A549 (cell line): Measurements from ENCODE around the gene TRPV6. TPM values are rescaled to one million over a fixed set of nuclear protein-coding genes. Genes with fewer than 3 reads are reported as not detected.
A peak's percentile ranks its signal among the peaks of the same experiment; 100 is the strongest.

ENCODE experiments used
- ATAC-seq, 2 experiments: fragments of 200-7000 bp in 1 of 2; fragments of >200 bp in 1 of 2; cut with Nextera tagmentation in 1 of 2; cut with Tn5 transposase in 1 of 2; 3 replicates each; pipeline versions ENCODE4 v1.8.0 to v1.9.1; 2018 to 2020; ENCODE audit warnings: mild to moderate bottlenecking in 1 of 2, moderate library complexity in 1 of 2
- CTCF ChIA-PET: fragments of 300-600 bp; sonication (Branson Sonifier 250); formaldehyde crosslinking; extraction: SDS; loops from one replicate; lab custom pipeline; 2021; ENCODE audit warnings: antibody characterized with exemption, inconsistent platforms; lab: Yijun Ruan, JAX
- POLR2A ChIA-PET: fragments of 350-600 bp; formaldehyde crosslinking; extraction: SDS; loops from one replicate; lab custom pipeline; 2021; ENCODE audit warnings: antibody characterized with exemption, inconsistent platforms; lab: Yijun Ruan, JAX
- DNase-seq, 2 experiments: peaks; one replicate each; pipeline versions ENCODE4 v3.0.0 to v3.0.0-alpha.2; 2011 to 2016; ENCODE audit warnings: low read depth in 1 of 2, low spot score in 1 of 2
- FAIRE-seq: peaks from 2 replicates; lab custom pipeline; 2011; peaks lifted over from hg19 to GRCh38; lab: Jason Lieb, UNC
- H3K27ac ChIP-seq, 2 experiments: fragments of >200 bp; sonication (Bioruptor Twin); formaldehyde crosslinking; 3 replicates each; pipeline ENCODE4 v1.5.1; 2016 to 2017
- H3K4me1 ChIP-seq: fragments of >200 bp; sonication (Bioruptor Twin); formaldehyde crosslinking; 3 replicates; pipeline ENCODE4 v1.6.1; 2016
- H3K4me2 ChIP-seq: fragments of >200 bp; sonication (Bioruptor Twin); formaldehyde crosslinking; 3 replicates; pipeline ENCODE4 v1.6.1; 2016
- H3K4me3 ChIP-seq: fragments of >200 bp; sonication (Bioruptor Twin); formaldehyde crosslinking; 3 replicates; pipeline ENCODE4 v1.5.1; 2016
- H3K9me3 ChIP-seq: fragments of >200 bp; sonication (Bioruptor Twin); formaldehyde crosslinking; 3 replicates; pipeline ENCODE4 v1.6.1; 2016
- CBX2 ChIP-seq: fragments of 200-600 bp; sonication (generic); IDR thresholded peaks from 2 replicates; pipeline ENCODE4 v1.6.1; 2016; ENCODE audit warnings: low read depth, mild to moderate bottlenecking, borderline replicate concordance
- ESRRA ChIP-seq: fragments of 150-350 bp; IDR thresholded peaks from 2 replicates; pipeline ENCODE4 v1.6.1; 2014; ENCODE audit warnings: mild to moderate bottlenecking, low read length, borderline replicate concordance
- FOSB ChIP-seq: fragments of 250-450 bp; sonication (Bioruptor Pico); IDR thresholded peaks from 2 replicates; pipeline ENCODE4 v1.5.0; 2020; ENCODE audit warnings: mild to moderate bottlenecking, moderate library complexity
- FOSL2 ChIP-seq, 2 experiments: fragments of 450-650 bp in 1 of 2; fragments of >200 bp in 1 of 2; sonication (Bioruptor Twin) in 1 of 2; formaldehyde crosslinking; IDR thresholded peaks; 2 replicates each; pipeline versions ENCODE4 v1.5.0 to v1.6.1; 2016 to 2020; ENCODE audit warnings: mild to moderate bottlenecking in 1 of 2, moderate library complexity in 1 of 2
- FOXS1 ChIP-seq: fragments of 250-450 bp; sonication (Bioruptor Pico); IDR thresholded peaks from 2 replicates; pipeline ENCODE4 v1.5.0; 2020; ENCODE audit warnings: mild to moderate bottlenecking, moderate library complexity
- HDAC2 ChIP-seq: fragments of 200-600 bp; sonication (generic); IDR thresholded peaks from 2 replicates; pipeline ENCODE4 v1.6.1; 2016
- HEYL ChIP-seq: fragments of 250-450 bp; sonication (Bioruptor Pico); IDR thresholded peaks from 2 replicates; pipeline ENCODE4 v1.8.0; 2021; ENCODE audit warnings: mild to moderate bottlenecking, moderate library complexity
- JUN ChIP-seq, 2 experiments: fragments of >200 bp; sonication (Bioruptor Twin); formaldehyde crosslinking; IDR thresholded peaks; 2 replicates in 1 of 2; 3 replicates in 1 of 2; pipeline ENCODE4 v1.6.1; 2016 to 2017
- JUNB ChIP-seq: fragments of >200 bp; sonication (Bioruptor Twin); formaldehyde crosslinking; IDR thresholded peaks from 2 replicates; pipeline ENCODE4 v1.6.1; 2016
- KDM1A ChIP-seq: fragments of 200-600 bp; sonication (generic); IDR thresholded peaks from 2 replicates; pipeline ENCODE4 v1.6.1; 2016; ENCODE audit warnings: low read depth, mild to moderate bottlenecking
- MAFK ChIP-seq: fragments of 450-650 bp; IDR thresholded peaks from 2 replicates; pipeline ENCODE4 v1.6.1; 2014; ENCODE audit not compliant: partially characterized antibody
- MAZ ChIP-seq: fragments of 150-350 bp; IDR thresholded peaks from 2 replicates; pipeline ENCODE4 v1.6.1; 2014; ENCODE audit warnings: antibody characterized with exemption, low read depth, low read length, borderline replicate concordance
- NPAS2 ChIP-seq: fragments of 250-450 bp; sonication (Bioruptor Pico); IDR thresholded peaks from 2 replicates; pipeline ENCODE4 v1.8.0; 2022; ENCODE audit warnings: mild to moderate bottlenecking, moderate library complexity, borderline replicate concordance
- NR3C1 ChIP-seq: fragments of >200 bp; sonication (Bioruptor Twin); formaldehyde crosslinking; IDR thresholded peaks from 3 replicates; pipeline ENCODE4 v1.6.1; 2017
- POLR2AphosphoS2 ChIP-seq: conservative IDR thresholded peaks from 2 replicates; pipeline ENCODE4 v1.6.1; 2012; ENCODE audit warnings: low read length, improper control_type of control experiment, inconsistent platforms
- SMC3 ChIP-seq: fragments of >200 bp; sonication (Bioruptor Twin); formaldehyde crosslinking; IDR thresholded peaks from 3 replicates; pipeline ENCODE4 v1.6.1; 2018; ENCODE audit warnings: inconsistent platforms
- SREBF2 ChIP-seq: fragments of 450-650 bp; IDR thresholded peaks from 2 replicates; pipeline ENCODE4 v1.6.1; 2014; ENCODE audit warnings: mild to moderate bottlenecking, moderate library complexity
- TFCP2L1 ChIP-seq: fragments of 250-450 bp; sonication (Bioruptor Pico); IDR thresholded peaks from 2 replicates; pipeline ENCODE4 v1.5.0; 2021; ENCODE audit warnings: mild to moderate bottlenecking
- ZC3H11A ChIP-seq: fragments of 450-650 bp; IDR thresholded peaks from 2 replicates; pipeline ENCODE4 v1.6.1; 2014; ENCODE audit warnings: antibody characterized with exemption, mild to moderate bottlenecking
- ZFP36 ChIP-seq: fragments of 450-650 bp; IDR thresholded peaks from 2 replicates; pipeline ENCODE4 v1.6.1; 2014; ENCODE audit warnings: borderline replicate concordance; ENCODE audit not compliant: partially characterized antibody
- ZNF302 ChIP-seq: fragments of 250-450 bp; sonication (Bioruptor Pico); IDR thresholded peaks from 2 replicates; pipeline ENCODE4 v1.9.0; 2021; ENCODE audit warnings: inconsistent platforms, mild to moderate bottlenecking, moderate library complexity
- WGBS: methylation state at CpG from one replicate; pipeline ENCODE4 v1.1.6; 2017; ENCODE audit errors: missing lambda C conversion rate; 5-methylcytosine and 5-hydroxymethylcytosine counted together
- polyA plus RNA-seq, 4 experiments: library from polyadenylated mRNA; depleted of rRNA in 3 of 4; stranded (reverse); fragments of >200 nt; fragmentation: RNase III in 1 of 4; extraction: RNeasy Plus Mini Kit Qiagen cat#74134 plus additional on column Dnase treatment in 1 of 4; gene quantifications; 2 replicates in 3 of 4; 3 replicates in 1 of 4; pipeline ENCODE4 v1.2.3, GENCODE V29; 2011 to 2017
- TF ChIP-seq, protein P1 (sequence below): fragments of 150-350 bp; IDR thresholded peaks from 2 replicates; pipeline ENCODE4 v1.6.1; 2014; ENCODE audit warnings: low read depth, mild to moderate bottlenecking, low read length
- TF ChIP-seq, protein P2 (sequence below): fragments of 200-600 bp; sonication (generic); IDR thresholded peaks from 2 replicates; pipeline ENCODE4 v1.6.1; 2016; ENCODE audit warnings: antibody characterized with exemption, mild to moderate bottlenecking, moderate library complexity
- TF ChIP-seq, protein P3 (sequence below): fragments of >200 bp; sonication (Bioruptor Twin); formaldehyde crosslinking; IDR thresholded peaks from 3 replicates; pipeline ENCODE4 v1.6.1; 2016
- TF ChIP-seq, protein P4 (sequence below): fragments of >200 bp; sonication (Bioruptor Twin); formaldehyde crosslinking; IDR thresholded peaks from 2 replicates; pipeline ENCODE4 v1.6.1; 2016
- TF ChIP-seq, protein P5 (sequence below): IDR thresholded peaks from 2 replicates; pipeline ENCODE4 v1.6.1; 2012

The TRPV6 gene
- polyA plus RNA-seq, 2 of the 4 experiments (the other 2 are of a cell fraction): not detected

DNA sequence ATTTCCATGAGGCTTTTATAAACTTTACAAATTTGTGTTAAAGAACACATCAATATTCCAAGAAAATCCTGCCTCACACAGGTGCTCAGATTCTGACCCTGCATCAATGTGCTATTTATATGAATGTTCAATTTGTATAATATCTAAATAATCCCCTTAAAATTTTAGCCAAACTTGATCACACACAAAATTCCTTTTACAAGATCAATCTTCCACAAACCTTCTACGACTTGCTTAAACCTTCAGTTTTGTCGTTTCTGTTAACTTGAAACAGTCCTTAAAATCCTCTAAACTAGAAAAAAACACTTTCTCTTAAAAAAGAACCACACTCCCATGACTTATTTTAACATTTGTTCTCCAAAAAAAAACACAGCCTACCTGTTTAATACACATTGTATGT, 20.2 kb upstream of the TRPV6 start:
- no peak for DNase-seq
- CTCF ChIA-PET: no interaction called here
- no peak overlapping the region for H3K27ac ChIP-seq
- FAIRE-seq: no peak
- no peak overlapping the region for H3K4me2 ChIP-seq
- peaks cover 2% of the 10 kb centered on the region; the same call in 1 of the 3 replicates for H3K9me3 ChIP-seq
- TF ChIP-seq FOSB (no peak), ZFP36 (peak; percentile 18)
- no peak for ATAC-seq
- WGBS: 12% methylated on average over 2 of the region's 2 CpGs
- no peaks in the 10 kb centered on the region for H3K4me1 ChIP-seq
- POLR2A ChIA-PET: no interaction called here
- H3K4me3 ChIP-seq: no peak overlapping the region

DNA sequence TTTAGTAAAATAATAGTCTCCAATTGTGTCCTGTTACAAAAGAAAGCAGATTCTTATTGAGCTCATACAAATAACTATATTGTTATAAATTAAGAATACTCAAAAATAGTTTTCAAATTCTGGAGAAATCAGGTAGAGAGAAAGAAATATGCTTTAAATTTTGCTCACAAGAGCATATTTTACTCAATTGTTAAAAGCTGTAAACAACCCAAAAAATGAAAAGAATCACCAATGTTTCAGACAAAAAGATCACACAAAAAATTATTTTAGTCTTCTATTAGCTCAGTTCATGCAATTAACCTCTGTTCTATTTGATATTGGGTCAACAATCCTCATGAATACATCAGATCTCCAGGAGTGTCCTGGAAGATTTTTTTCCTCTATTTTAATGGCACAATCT, 18.6 kb upstream of the TRPV6 start:
- FAIRE-seq: no peak

DNA sequence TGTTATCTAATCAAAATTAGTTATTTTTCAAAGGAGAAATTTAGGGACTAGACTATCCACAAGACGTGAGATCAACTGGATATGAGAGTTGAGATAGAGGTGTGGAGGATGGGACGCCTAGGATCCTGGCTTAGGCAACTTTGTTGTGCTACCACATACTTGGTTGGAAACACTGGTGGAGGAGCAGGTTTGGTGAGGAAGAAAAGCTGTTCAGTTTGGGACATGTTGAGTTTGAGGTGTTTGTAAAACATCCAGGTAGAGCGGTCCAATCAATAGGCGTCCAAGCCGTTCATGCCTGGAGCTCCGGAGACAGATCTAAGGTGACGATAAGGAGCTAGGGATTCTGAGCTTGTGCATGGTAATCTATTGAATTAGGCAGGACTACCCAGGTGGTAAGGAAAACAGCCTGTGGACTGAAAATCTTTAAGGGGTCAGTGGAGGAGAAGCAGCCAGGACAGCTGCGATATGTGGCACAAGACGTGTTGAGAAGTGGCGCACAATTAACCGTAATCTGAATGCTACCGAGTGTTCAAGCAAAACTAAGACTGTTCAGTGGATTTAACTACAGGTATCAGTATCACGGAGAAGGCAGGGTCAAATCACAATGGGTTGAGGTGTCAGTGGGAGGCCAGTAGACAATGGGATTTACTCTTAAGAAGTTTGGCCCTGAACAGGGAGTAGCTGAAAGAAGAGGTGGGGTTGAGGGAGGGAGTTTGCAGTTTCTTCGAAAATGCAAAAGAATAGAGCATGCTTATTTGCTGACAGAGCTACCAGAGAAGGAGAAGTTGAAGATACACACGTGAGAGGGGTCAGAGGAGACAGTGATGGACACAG, 16.1 kb upstream of the TRPV6 start:
- CTCF ChIA-PET: interaction anchor here (0.6 to 1.3 kb wide), 4 partner anchors 9 to 101 kb away, joined by 3 to 4 read pairs (median 3); partner anchors contain the start of gene TRPV5
- TF ChIP-seq FOSL2 (IDR thresholded peaks at IDR 0.05): no peak
- TF ChIP-seq FOSL2 (CRISPR knock-in tag; IDR thresholded peaks at IDR 0.05): no peak
- no peak for TF ChIP-seq TFCP2L1 (CRISPR knock-in tag)
- TF ChIP-seq CBX2: no peak
- TF ChIP-seq NPAS2 (CRISPR knock-in tag): no peak
- no peak for TF ChIP-seq KDM1A
- TF ChIP-seq SMC3: no peak
- TF ChIP-seq, protein P1, sequence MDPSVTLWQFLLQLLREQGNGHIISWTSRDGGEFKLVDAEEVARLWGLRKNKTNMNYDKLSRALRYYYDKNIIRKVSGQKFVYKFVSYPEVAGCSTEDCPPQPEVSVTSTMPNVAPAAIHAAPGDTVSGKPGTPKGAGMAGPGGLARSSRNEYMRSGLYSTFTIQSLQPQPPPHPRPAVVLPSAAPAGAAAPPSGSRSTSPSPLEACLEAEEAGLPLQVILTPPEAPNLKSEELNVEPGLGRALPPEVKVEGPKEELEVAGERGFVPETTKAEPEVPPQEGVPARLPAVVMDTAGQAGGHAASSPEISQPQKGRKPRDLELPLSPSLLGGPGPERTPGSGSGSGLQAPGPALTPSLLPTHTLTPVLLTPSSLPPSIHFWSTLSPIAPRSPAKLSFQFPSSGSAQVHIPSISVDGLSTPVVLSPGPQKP: no peak
- no peak for TF ChIP-seq MAFK
- no peak for TF ChIP-seq ZNF302 (CRISPR knock-in tag)
- TF ChIP-seq FOXS1: no peak
- no peak for TF ChIP-seq MAZ
- TF ChIP-seq ESRRA: no peak
- no peak for TF ChIP-seq NR3C1
- POLR2A ChIA-PET: no interaction called here
- DNase-seq: no peak
- Histone ChIP-seq H3K4me1 (no peaks in the 10 kb centered on the region), H3K27ac (no peak overlapping the region), H3K9me3 (peaks cover 2% of the 10 kb centered on the region; the same call in 1 of the 3 replicates), H3K4me3 (no peak overlapping the region), H3K4me2 (no peak overlapping the region)
- ATAC-seq: peak in 1 of 2 experiments; percentile 34; a peak in 1 of 6 replicates
- WGBS: 52% methylated on average over 15 of the region's 15 CpGs
- FAIRE-seq: no peak

More for the DNA sequence above, 18.6 kb upstream of the TRPV6 start:
- TF ChIP-seq POLR2AphosphoS2: no peak
- no peak for TF ChIP-seq SREBF2
- TF ChIP-seq ZC3H11A: no peak
- TF ChIP-seq, protein P2, sequence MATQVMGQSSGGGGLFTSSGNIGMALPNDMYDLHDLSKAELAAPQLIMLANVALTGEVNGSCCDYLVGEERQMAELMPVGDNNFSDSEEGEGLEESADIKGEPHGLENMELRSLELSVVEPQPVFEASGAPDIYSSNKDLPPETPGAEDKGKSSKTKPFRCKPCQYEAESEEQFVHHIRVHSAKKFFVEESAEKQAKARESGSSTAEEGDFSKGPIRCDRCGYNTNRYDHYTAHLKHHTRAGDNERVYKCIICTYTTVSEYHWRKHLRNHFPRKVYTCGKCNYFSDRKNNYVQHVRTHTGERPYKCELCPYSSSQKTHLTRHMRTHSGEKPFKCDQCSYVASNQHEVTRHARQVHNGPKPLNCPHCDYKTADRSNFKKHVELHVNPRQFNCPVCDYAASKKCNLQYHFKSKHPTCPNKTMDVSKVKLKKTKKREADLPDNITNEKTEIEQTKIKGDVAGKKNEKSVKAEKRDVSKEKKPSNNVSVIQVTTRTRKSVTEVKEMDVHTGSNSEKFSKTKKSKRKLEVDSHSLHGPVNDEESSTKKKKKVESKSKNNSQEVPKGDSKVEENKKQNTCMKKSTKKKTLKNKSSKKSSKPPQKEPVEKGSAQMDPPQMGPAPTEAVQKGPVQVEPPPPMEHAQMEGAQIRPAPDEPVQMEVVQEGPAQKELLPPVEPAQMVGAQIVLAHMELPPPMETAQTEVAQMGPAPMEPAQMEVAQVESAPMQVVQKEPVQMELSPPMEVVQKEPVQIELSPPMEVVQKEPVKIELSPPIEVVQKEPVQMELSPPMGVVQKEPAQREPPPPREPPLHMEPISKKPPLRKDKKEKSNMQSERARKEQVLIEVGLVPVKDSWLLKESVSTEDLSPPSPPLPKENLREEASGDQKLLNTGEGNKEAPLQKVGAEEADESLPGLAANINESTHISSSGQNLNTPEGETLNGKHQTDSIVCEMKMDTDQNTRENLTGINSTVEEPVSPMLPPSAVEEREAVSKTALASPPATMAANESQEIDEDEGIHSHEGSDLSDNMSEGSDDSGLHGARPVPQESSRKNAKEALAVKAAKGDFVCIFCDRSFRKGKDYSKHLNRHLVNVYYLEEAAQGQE: no peak
- TF ChIP-seq, protein P3, sequence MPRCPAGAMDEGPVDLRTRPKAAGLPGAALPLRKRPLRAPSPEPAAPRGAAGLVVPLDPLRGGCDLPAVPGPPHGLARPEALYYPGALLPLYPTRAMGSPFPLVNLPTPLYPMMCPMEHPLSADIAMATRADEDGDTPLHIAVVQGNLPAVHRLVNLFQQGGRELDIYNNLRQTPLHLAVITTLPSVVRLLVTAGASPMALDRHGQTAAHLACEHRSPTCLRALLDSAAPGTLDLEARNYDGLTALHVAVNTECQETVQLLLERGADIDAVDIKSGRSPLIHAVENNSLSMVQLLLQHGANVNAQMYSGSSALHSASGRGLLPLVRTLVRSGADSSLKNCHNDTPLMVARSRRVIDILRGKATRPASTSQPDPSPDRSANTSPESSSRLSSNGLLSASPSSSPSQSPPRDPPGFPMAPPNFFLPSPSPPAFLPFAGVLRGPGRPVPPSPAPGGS: no peak
- no peak for TF ChIP-seq HEYL
- no peak for TF ChIP-seq ZNF302 (CRISPR knock-in tag)
- TF ChIP-seq JUN (IDR thresholded peaks at IDR 0.05): no peak
- no peak for TF ChIP-seq JUNB
- TF ChIP-seq, protein P4, sequence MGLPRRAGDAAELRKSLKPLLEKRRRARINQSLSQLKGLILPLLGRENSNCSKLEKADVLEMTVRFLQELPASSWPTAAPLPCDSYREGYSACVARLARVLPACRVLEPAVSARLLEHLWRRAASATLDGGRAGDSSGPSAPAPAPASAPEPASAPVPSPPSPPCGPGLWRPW: no peak
- TF ChIP-seq HDAC2: no peak
- no peak for TF ChIP-seq KDM1A
- TF ChIP-seq, protein P5, sequence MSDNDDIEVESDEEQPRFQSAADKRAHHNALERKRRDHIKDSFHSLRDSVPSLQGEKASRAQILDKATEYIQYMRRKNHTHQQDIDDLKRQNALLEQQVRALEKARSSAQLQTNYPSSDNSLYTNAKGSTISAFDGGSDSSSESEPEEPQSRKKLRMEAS: no peak
- ChIA-PET CTCF (no interaction called here), POLR2A (no interaction called here)
- Histone ChIP-seq H3K4me2 (no peak overlapping the region), H3K4me1 (no peaks in the 10 kb centered on the region), H3K27ac (no peak overlapping the region), H3K9me3 (peaks cover 2% of the 10 kb centered on the region; the same call in 1 of the 3 replicates), H3K4me3 (no peak overlapping the region)
- DNase-seq: no peak
- no peak for ATAC-seq
